H9 (cell line): ENCODE results near the gene DNAJC7. TPM values are rescaled to one million over a fixed set of nuclear protein-coding genes. Genes with fewer than 3 reads are reported as not detected.

Experiments
- DNase-seq: peaks from one replicate; pipeline ENCODE4 v3.0.0-alpha.2; 2017
- H2AFZ ChIP-seq: one replicate; pipeline ENCODE4 v1.6.1; 2013; ENCODE audit warnings: mild to moderate bottlenecking, low read length, control low read depth, moderate library complexity
- H2AK5ac ChIP-seq: 2 replicates; pipeline ENCODE4 v1.6.1; 2013; ENCODE audit warnings: low read length, control low read depth, mixed read lengths; ENCODE audit not compliant: insufficient read length
- H2BK120ac ChIP-seq: one replicate; pipeline ENCODE4 v1.6.1; 2013; ENCODE audit warnings: low read depth, mild to moderate bottlenecking, low read length, control low read depth, inconsistent platforms; ENCODE audit not compliant: poor library complexity, severe bottlenecking
- H2BK12ac ChIP-seq: 2 replicates; pipeline ENCODE4 v1.6.1; 2013; ENCODE audit warnings: low read length, control low read depth, mixed read lengths, low read depth; ENCODE audit not compliant: insufficient read length
- H2BK15ac ChIP-seq: 2 replicates; pipeline ENCODE4 v1.6.1; 2013; ENCODE audit warnings: low read depth, low read length, control low read depth
- H2BK20ac ChIP-seq: one replicate; pipeline ENCODE4 v1.6.1; 2013; ENCODE audit warnings: low read depth, mild to moderate bottlenecking, low read length, control low read depth, inconsistent platforms; ENCODE audit not compliant: poor library complexity, severe bottlenecking
- H2BK5ac ChIP-seq: 2 replicates; pipeline ENCODE4 v1.6.1; 2013; ENCODE audit warnings: low read length, control low read depth, mixed read lengths; ENCODE audit not compliant: insufficient read length
- H3K14ac ChIP-seq: 2 replicates; pipeline ENCODE4 v1.6.1; 2013; ENCODE audit warnings: low read length, control low read depth; ENCODE audit not compliant: insufficient read depth
- H3K18ac ChIP-seq: 2 replicates; pipeline ENCODE4 v1.6.1; 2013; ENCODE audit warnings: low read depth, mild to moderate bottlenecking, mixed read lengths, low read length, control low read depth; ENCODE audit not compliant: insufficient read length
- H3K23ac ChIP-seq: 2 replicates; pipeline ENCODE4 v1.6.1; 2013; ENCODE audit warnings: low read length, control low read depth, mixed read lengths, low read depth; ENCODE audit not compliant: insufficient read length
- H3K23me2 ChIP-seq: 2 replicates; pipeline ENCODE4 v1.6.1; 2013; ENCODE audit warnings: low read depth, mild to moderate bottlenecking, mixed read lengths, low read length, control low read depth; ENCODE audit not compliant: insufficient read length, poor library complexity, severe bottlenecking
- H3K27ac ChIP-seq: 2 replicates; pipeline ENCODE4 v1.5.1; 2013; ENCODE audit warnings: low read length, control low read depth, mixed read lengths, low read depth; ENCODE audit not compliant: insufficient read length
- H3K27me3 ChIP-seq: 2 replicates; pipeline ENCODE4 v1.6.1; 2013; ENCODE audit warnings: low read length, control low read depth, inconsistent platforms; ENCODE audit not compliant: insufficient read depth
- H3K4ac ChIP-seq: 2 replicates; pipeline ENCODE4 v1.6.1; 2013; ENCODE audit warnings: low read depth, mild to moderate bottlenecking, control low read depth, inconsistent platforms, low read length, moderate library complexity
- H3K4me1 ChIP-seq: 2 replicates; pipeline ENCODE4 v1.6.1; 2013; ENCODE audit warnings: low read length, control low read depth, inconsistent platforms; ENCODE audit not compliant: insufficient read depth
- H3K4me2 ChIP-seq: 2 replicates; pipeline ENCODE4 v1.6.1; 2013; ENCODE audit warnings: low read length, control low read depth, mixed read lengths; ENCODE audit not compliant: insufficient read length, insufficient read depth
- H3K56ac ChIP-seq: 2 replicates; pipeline ENCODE4 v1.6.1; 2013; ENCODE audit warnings: low read depth, mild to moderate bottlenecking, mixed read lengths, low read length, control low read depth; ENCODE audit not compliant: insufficient read length
- H3K79me1 ChIP-seq: 2 replicates; pipeline ENCODE4 v1.6.1; 2013; ENCODE audit warnings: low read depth, mild to moderate bottlenecking, moderate library complexity, low read length, control low read depth, inconsistent platforms; ENCODE audit not compliant: insufficient read depth, poor library complexity, severe bottlenecking
- H3K79me2 ChIP-seq: 2 replicates; pipeline ENCODE4 v1.6.1; 2013; ENCODE audit warnings: low read length, control low read depth, inconsistent platforms; ENCODE audit not compliant: insufficient read depth
- H3K9ac ChIP-seq: 2 replicates; pipeline ENCODE4 v1.6.1; 2013; ENCODE audit warnings: low read length, control low read depth, mixed read lengths; ENCODE audit not compliant: insufficient read length; ENCODE audit errors: extremely low read depth
- H3K9me3 ChIP-seq: one replicate; pipeline ENCODE4 v1.6.1; 2013; ENCODE audit warnings: low read depth, low read length, inconsistent platforms; ENCODE audit not compliant: control insufficient read depth
- H3T11ph ChIP-seq: one replicate; pipeline ENCODE4 v1.6.1; 2013; ENCODE audit warnings: mild to moderate bottlenecking, low read length, control low read depth, inconsistent platforms
- H4K20me1 ChIP-seq: one replicate; pipeline ENCODE4 v1.6.1; 2013; ENCODE audit not compliant: control insufficient read depth, insufficient read length, insufficient read depth
- H4K5ac ChIP-seq: 2 replicates; pipeline ENCODE4 v1.6.1; 2013; ENCODE audit warnings: low read depth, mild to moderate bottlenecking, mixed read lengths, low read length, control low read depth; ENCODE audit not compliant: insufficient read length
- H4K8ac ChIP-seq: replicated peaks from 2 replicates; pipeline ENCODE4 v1.6.1; 2013; ENCODE audit warnings: low read length, control low read depth, mixed read lengths, low read depth; ENCODE audit not compliant: insufficient read length
- H4K91ac ChIP-seq: 2 replicates; pipeline ENCODE4 v1.6.1; 2013; ENCODE audit warnings: low read depth, mild to moderate bottlenecking, moderate library complexity, mixed read lengths, low read length, control low read depth; ENCODE audit not compliant: insufficient read length
- H3K27ac Mint-ChIP-seq, 3 experiments: 2 replicates in 2 of 3; 3 replicates in 1 of 3; pipeline ENCODE4 v1.8.0; 2020 to 2021; ENCODE audit warnings: mixed read lengths in 3 of 3, mild to moderate bottlenecking in 1 of 3, moderate library complexity in 1 of 3
- H3K27me3 Mint-ChIP-seq: 2 replicates; pipeline ENCODE4 v1.8.0; 2021; ENCODE audit warnings: low read depth, mild to moderate bottlenecking, moderate library complexity, mixed read lengths
- H3K36me3 Mint-ChIP-seq, 3 experiments: 2 replicates in 2 of 3; 3 replicates in 1 of 3; pipeline ENCODE4 v1.8.0; 2020 to 2021; ENCODE audit warnings: low read depth in 3 of 3, mixed read lengths in 3 of 3; ENCODE audit not compliant: insufficient read depth in 1 of 3
- H3K4me1 Mint-ChIP-seq, 2 experiments: 2 replicates each; pipeline ENCODE4 v1.8.0; 2020; ENCODE audit warnings: mixed read lengths in 2 of 2
- H3K4me3 Mint-ChIP-seq, 2 experiments: 2 replicates in 1 of 2; 3 replicates in 1 of 2; pipeline ENCODE4 v1.8.0; 2020 to 2021; ENCODE audit warnings: mild to moderate bottlenecking in 2 of 2, mixed read lengths in 2 of 2, moderate library complexity in 1 of 2
- H3K9me3 Mint-ChIP-seq, 2 experiments: 2 replicates in 1 of 2; 3 replicates in 1 of 2; pipeline ENCODE4 v1.8.0; 2020; ENCODE audit warnings: mild to moderate bottlenecking in 2 of 2, mixed read lengths in 2 of 2, moderate library complexity in 1 of 2
- WGBS: extraction: QIAGEN DNeasy Blood & Tissue Kit; methylation state at CpG from one replicate; pipeline ENCODE4 v1.1.7; 2013; ENCODE audit warnings: missing lambda C conversion rate, low lambda C conversion rate, mixed read lengths; ENCODE audit not compliant: insufficient read length; ENCODE audit errors: extremely low coverage; 5-methylcytosine and 5-hydroxymethylcytosine counted together
- total RNA-seq: library from RNA; stranded (reverse); gene quantifications from 2 replicates; pipeline ENCODE4 v1.2.1, GENCODE V29; 2021
- TF ChIP-seq, protein P1 (sequence below): fragments of 200-600 bp; sonication (generic); conservative IDR thresholded peaks from 3 replicates; pipeline ENCODE4 v1.8.0; 2021; ENCODE audit warnings: antibody characterized with exemption, mild to moderate bottlenecking

Gene DNAJC7
- total RNA-seq, 1 experiment from 2014 or later = 141 TPM

DNA sequence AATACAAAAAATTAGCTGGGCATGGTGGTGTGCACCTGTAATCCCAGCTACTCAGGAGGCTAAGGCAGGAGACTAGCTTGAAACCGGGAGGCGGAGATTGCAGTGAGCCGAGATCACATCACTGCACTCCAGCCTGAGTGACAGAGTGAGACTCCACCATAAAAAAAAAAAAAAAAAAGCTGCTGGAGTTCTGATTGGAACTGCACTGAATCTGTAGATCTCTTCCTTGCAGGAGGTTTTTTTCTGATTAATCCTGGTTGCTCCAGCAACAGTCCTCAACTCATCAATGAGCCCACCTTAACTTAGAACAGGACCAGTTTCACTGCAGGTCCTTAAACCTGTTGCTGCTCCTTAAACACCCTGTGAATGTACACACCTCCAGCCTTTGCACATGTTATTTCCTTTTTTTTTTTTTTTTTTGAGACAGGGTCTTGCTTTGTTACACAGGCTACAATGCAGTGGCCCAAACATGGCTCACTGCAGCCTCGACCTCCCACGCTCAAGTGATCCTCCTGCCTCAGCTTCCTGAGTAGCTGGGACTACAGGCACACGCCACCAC is 88.5 kb downstream of the DNAJC7 start:
- H3K4me1 ChIP-seq = no peaks in the 10 kb centered on the region
- H2BK120ac ChIP-seq = no peak overlapping the region
- Mint-ChIP-seq H3K4me3 (peak overlapping the region; percentile 76 to 93; a peak in 4 of 5 replicates), H3K27me3 (no peaks in the 10 kb centered on the region), H3K36me3 (no peaks in the 10 kb centered on the region), H3K9me3 (no peaks in the 10 kb centered on the region), H3K27ac (peak overlapping the region in 1 of 3 experiments; percentile 21; a peak in 2 of 7 replicates), H3K4me1 (peaks cover 13 to 18% of the 10 kb centered on the region in 2 experiments)
- H3K18ac ChIP-seq = no peak overlapping the region
- H4K8ac ChIP-seq = no peak overlapping the region
- H3K4me2 ChIP-seq = peak overlapping the region; percentile 86
- H2BK15ac ChIP-seq = no peak overlapping the region
- peaks cover 2% of the 10 kb centered on the region; the same call in 1 of the 2 replicates for H3K79me2 ChIP-seq
- H2BK12ac ChIP-seq = no peak overlapping the region
- H2AK5ac ChIP-seq = no peak overlapping the region
- no peak overlapping the region for H3K27ac ChIP-seq
- no peak overlapping the region for H3K56ac ChIP-seq
- WGBS = no CpG with 5 or more reads among the region's 6 CpGs
- H3K14ac ChIP-seq = no peak overlapping the region
- no peaks in the 10 kb centered on the region for H3K79me1 ChIP-seq
- no peaks in the 10 kb centered on the region for H4K20me1 ChIP-seq
- no peak overlapping the region for H4K91ac ChIP-seq
- peaks cover 6% of the 10 kb centered on the region for H3K23me2 ChIP-seq
- H2BK20ac ChIP-seq = no peak overlapping the region
- H3K23ac ChIP-seq = no peak overlapping the region
- H3K9ac ChIP-seq = no peak overlapping the region
- no peak for DNase-seq
- no peak overlapping the region for H4K5ac ChIP-seq
- no peak overlapping the region for H3T11ph ChIP-seq
- H3K27me3 ChIP-seq = no peaks in the 10 kb centered on the region
- H3K9me3 ChIP-seq = no peaks in the 10 kb centered on the region
- TF ChIP-seq, protein P1, sequence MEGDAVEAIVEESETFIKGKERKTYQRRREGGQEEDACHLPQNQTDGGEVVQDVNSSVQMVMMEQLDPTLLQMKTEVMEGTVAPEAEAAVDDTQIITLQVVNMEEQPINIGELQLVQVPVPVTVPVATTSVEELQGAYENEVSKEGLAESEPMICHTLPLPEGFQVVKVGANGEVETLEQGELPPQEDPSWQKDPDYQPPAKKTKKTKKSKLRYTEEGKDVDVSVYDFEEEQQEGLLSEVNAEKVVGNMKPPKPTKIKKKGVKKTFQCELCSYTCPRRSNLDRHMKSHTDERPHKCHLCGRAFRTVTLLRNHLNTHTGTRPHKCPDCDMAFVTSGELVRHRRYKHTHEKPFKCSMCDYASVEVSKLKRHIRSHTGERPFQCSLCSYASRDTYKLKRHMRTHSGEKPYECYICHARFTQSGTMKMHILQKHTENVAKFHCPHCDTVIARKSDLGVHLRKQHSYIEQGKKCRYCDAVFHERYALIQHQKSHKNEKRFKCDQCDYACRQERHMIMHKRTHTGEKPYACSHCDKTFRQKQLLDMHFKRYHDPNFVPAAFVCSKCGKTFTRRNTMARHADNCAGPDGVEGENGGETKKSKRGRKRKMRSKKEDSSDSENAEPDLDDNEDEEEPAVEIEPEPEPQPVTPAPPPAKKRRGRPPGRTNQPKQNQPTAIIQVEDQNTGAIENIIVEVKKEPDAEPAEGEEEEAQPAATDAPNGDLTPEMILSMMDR = no peak
- H2AFZ ChIP-seq = no peak overlapping the region
- no peak overlapping the region for H2BK5ac ChIP-seq
- no peak overlapping the region for H3K4ac ChIP-seq

Other genes with a start within 250 kb of the DNAJC7 start
- 87.9 and 90.1 TPM in 2 replicates for gene JUP, start 230.7 kb downstream of the DNAJC7 start, total RNA-seq
- 22.9 and 24.0 TPM in 2 replicates for gene P3H4, start 205.5 kb downstream of the DNAJC7 start, total RNA-seq
- gene FKBP10, start 204.4 kb downstream of the DNAJC7 start, total RNA-seq = 166 TPM in 2 replicates
- 66.2 and 76.1 TPM in 2 replicates for gene NT5C3B, start 181.2 kb downstream of the DNAJC7 start, total RNA-seq
- 0.22 and 0.46 TPM in 2 replicates for gene KLHL10, start 179.6 kb downstream of the DNAJC7 start, total RNA-seq
- 16.8 and 17.0 TPM in 2 replicates for gene KLHL11, start 152.0 kb downstream of the DNAJC7 start, total RNA-seq
- 279 and 289 TPM in 2 replicates for gene ACLY, start 98.5 kb downstream of the DNAJC7 start, total RNA-seq
- 1.3 and 2.1 TPM in 2 replicates for gene ODAD4, start 86.8 kb downstream of the DNAJC7 start, total RNA-seq
- gene CNP, start 50.6 kb downstream of the DNAJC7 start, total RNA-seq = 78.5 and 79.7 TPM in 2 replicates
- gene NKIRAS2, start 2.7 kb upstream of the DNAJC7 start, total RNA-seq = 36.6 and 37.1 TPM in 2 replicates
- 1.0 and 1.2 TPM in 2 replicates for gene C17orf113, start 33.2 kb upstream of the DNAJC7 start, total RNA-seq
- 2.8 and 3.1 TPM in 2 replicates for gene ZNF385C, start 81.0 kb upstream of the DNAJC7 start, total RNA-seq
- 3.9 and 4.5 TPM in 2 replicates for gene DHX58, start 95.3 kb upstream of the DNAJC7 start, total RNA-seq
- gene KAT2A, start 103.9 kb upstream of the DNAJC7 start, total RNA-seq = 39.1 and 43.5 TPM in 2 replicates
- gene HSPB9, start 105.4 kb upstream of the DNAJC7 start, total RNA-seq = 0.15 and 0.18 TPM in 2 replicates
- 73.8 and 75.7 TPM in 2 replicates for gene RAB5C, start 137.6 kb upstream of the DNAJC7 start, total RNA-seq
- gene KCNH4, start 163.7 kb upstream of the DNAJC7 start, total RNA-seq = 0.13 TPM in 1 of 2 replicates, not detected in the other
- not detected in 2 replicates for gene HCRT, start 168.0 kb upstream of the DNAJC7 start, total RNA-seq
- gene GHDC, start 177.1 kb upstream of the DNAJC7 start, total RNA-seq = 8.5 and 11.0 TPM in 2 replicates